Stimulated activated naive CD8-positive, alpha-beta T cell treated with anti-CD3 and anti-CD28 coated beads, Interleukin-15, Interleukin-2, amounts not matched to agents 100 U/mL and 50 U/mL, for 24 hours (primary cell): ENCODE results near the gene USO1.
"Not testable (repeated sequence)": the region's sequence is repeated elsewhere in the genome, so short reads cannot be mapped to it uniquely, and the experiment has no call there.

Experiments
- ATAC-seq: fragments of 150-1000 bp; cut with Tn5 transposase; one replicate; pipeline ENCODE4 v1.10.0; 2021
- DNase-seq: peaks from one replicate; pipeline ENCODE4 v3.0.0; 2021

USO1 gene

DNA sequence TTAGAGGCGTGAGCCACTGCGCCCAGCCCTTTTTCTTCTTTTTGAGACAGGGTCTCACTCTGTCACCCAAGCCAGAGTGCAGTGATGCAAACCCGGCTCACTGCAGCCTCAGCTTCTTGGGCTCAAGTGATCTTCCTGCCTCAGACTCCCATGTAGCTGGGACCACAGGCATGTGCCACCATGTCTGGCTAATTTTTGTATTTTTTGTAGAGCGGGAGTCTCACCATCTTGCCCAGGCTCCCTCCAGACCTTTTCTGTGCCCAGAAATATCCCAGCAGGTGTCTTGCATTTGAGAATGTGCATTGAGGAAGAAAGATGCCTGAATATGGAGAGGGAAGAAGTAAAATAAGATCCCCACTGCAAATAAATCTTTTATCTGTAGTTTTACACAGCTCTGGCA, 119.2 kb downstream of the USO1 start:
- DNase-seq: no peak
- ATAC-seq: no peak

DNA sequence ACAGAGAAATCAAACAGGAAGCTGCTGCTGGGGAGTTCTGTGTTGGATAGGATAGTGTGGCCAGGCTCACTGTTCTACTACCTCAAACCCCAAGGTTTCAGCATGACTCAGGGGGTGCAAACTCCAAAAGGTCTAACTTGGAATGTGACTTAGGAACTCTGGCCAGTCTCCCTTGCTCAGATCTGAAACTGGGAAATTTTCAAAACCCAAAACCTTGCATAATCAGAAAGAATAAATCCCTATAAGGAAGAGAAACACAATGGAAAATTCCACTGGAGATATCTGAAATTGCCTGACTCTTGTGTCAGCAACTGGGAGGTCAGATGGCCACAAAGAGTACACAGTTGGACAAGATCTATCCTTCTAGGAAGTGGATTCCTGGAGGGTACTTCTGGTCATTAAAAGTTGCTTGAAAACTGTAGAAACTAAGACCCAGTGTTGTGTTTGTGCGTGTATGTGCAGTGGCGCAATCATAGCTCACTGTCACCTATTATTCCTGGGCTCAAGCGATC, 119.8 kb downstream of the USO1 start:
- no peak for DNase-seq
- ATAC-seq: no peak

DNA sequence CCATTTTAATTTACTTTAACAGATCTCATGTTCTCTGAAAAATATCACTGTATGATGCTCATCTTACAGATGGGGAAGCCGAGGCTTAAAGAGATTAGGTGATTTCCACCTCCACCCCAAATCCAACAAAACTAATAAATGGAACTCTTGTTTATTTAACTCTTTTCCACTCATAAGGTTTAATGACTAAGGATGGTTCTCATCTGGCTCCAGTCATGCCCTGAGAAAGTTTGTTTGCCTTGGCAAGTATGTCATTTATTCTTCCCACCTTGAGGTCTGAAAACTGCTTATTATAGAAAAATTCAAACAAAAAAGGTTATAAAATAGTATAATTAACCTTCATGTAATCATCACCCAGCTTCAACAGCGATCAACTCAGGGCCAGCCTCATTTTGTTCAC, 121.6 kb downstream of the USO1 start:
- DNase-seq: no peak
- ATAC-seq: no peak

DNA sequence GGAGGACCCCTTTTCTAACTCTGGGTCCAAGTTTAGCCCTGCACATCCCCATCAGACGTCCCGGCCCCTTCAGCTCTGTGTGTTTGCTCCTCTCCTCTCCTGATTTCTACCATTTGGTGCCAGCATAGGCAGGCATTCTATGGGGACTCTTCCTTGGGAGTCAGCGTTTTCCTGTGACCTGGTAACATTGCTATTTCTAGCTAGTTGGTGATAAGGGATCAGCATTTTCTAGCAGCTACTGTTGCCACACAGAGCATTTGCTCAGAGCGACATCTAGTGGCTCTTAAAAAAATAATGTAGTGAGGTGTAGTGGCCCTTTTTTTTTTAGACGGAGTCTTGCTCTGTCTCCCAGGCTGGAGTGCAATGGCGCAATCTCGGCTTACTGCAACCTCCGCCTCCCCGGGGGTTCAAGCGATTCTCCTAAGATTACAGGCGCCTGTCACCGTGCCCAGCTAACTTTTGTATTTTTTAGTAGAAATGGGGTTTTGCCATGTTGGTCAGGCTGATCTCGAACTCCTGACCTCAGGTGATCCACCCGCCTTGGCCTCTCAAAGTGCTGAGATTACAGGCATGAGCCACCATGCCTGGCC, 123.9 kb downstream of the USO1 start:
- peak; percentile 72 for ATAC-seq
- DNase-seq: not testable (repeated sequence)

DNA sequence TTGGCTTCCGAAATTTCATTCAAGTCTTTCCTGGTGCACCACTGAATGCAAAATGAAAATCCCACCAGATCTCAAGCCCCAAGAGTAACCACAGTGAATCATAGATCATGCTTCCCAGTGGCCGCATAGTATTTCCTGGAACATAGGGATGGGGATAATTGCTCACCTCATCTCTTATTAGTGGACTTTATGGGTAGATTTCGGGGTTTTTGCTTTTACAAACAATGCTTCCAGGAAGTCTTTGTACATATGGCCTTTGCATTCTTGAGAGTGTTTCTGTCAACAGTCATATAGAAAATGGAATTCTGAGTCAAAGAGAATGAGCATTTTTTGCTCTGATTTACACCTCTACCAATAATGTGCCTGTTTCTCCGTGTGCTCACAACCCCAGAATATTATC, 124.5 kb downstream of the USO1 start:
- DNase-seq (no peak), ATAC-seq (peak; percentile 53)

DNA sequence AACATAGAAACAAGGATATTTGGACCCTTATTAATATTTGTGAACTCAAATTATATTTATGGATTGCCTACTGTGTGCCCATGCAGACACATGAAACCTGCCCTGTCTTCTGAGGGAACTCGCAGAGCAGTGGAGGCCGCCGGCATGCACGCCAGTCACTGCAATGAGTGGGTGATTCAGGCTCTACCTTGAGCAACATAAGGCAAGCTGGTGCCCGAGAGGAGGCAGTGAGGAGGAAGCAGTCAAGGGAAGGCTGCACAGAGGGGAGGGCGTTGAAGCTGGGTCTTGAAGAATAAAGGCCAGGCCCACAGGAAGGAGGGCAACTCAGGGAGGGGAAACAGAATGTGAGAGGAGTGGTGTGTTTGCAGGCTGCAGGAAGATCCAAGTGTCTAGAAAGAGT, 125.1 kb downstream of the USO1 start:
- no peak for DNase-seq

DNA sequence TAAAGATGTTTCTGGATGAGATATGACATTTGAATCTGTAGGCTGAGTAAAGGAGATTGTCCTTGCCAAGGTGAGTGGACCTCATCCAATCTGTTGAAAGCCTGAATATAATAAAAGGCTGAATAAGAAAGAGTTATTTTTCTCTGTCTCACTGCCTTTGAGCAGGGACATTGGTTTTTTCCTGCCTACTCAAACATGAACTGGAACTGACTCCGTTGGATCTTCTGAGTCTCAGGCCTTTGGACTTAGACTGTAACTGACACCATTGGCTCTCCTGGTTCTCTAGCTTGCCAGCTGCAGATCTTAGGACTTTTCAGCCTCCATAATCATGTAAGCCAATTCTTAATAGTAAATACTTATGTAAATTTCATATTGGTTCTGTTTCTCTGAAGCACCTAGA, 134.3 kb downstream of the USO1 start:
- ATAC-seq (no peak), DNase-seq (no peak)

More for the DNA sequence above, 125.1 kb downstream of the USO1 start:
- ATAC-seq: no peak

DNA sequence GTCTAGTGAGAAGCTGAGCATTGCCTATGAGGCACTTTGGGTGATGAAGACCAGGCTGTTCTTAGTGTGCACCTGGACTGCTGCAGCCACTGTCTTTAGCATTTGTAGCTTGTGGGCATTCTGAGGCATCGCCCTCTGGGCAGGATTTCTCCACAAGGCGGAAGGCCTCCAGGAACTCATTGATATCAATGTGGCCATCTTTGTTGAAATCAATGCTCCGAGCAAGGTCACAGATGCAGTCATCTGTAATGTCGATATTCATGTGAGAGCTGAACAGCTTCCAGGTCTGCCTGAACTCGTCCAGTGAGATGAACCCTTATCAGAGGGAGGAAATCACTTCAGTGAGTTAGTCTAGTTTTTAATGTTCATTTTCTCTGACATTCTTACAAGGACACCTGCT, 136.2 kb downstream of the USO1 start:
- no peak for DNase-seq
- no peak for ATAC-seq
